Inferior parietal cortex (tissue), 1 donor: ENCODE measurements around the gene MRPL21.

Source experiments
- DNase-seq: peaks from one replicate; pipeline ENCODE4 v3.0.0-alpha.2; 2016; ENCODE audit errors: extremely low spot score

Gene MRPL21

DNA sequence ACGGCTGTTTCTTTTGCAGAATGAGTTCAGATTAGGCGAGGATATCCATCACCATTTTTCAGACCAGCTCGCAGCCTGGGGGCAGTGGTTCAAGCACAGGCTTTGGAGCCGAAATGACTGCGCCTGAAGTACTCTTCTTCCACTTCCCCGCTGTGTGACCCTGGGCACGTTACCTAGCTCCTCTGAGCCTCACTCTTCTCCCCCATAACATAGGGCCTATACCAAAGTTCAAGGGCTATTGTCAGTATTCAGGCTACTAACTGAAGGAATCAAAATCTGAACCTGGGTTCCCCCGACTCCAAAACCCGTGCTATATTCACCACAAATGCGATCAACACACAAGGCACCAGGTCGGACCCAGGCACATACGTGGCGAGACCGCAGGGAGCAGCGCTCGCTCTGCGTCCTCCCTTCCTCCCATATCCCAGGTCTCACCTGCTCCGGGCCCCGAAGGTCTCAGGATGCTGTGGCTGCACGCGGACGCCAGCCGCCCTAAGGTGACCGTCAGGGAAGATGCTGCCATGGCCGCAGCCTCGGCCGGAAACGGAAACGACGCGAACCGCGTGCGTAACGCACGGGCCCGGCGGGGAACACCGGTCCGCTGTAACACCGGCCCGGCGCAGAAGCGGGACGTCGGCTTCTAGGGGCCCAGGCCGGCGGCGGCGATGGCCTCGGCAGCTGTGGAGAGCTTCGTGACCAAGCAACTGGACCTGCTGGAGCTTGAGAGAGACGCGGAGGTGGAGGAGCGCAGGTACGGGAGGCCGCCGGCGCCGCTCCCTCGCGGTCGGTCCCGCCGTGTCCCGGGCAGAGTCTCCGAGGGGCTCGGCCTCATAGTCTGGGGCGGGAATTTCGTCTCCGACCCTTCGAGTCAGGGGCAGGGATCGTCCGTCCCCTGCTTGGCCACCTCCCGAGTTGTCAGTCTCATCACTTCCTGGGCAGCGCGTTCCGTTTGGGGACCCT, at the start of gene MRPL21, which contains the start of gene IGHMBP2:
Gene MRPL21, minus strand, starts transcription at position 545 of the 960 bp plus-strand sequence. Its CDS starts 22 bp downstream, at position 523.
Gene IGHMBP2, plus strand, starts transcription at position 604 of the 960 bp plus-strand sequence. Its CDS starts 62 bp downstream, at position 666.
- DNase-seq = peak; percentile 87

DNA sequence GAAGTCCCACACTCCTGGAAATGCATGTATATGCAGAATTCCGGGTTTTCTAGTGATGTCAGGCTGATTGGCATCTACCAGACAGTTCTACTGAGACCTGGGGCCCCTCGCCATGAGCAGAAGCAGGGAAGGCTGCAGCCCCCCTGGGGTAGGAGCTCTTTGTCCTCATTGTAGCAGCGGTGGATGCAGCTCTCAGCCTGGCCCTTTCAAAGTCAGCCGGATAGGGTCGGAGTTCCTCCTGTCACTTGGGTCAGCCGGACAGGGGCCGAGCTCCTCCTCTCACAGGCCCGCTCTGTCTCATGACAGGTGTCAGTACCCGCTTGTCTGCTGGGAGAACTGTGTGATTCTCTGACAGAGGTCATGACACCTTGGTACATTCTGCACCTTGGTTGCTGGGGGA, 47.1 kb upstream of the MRPL21 start:
- no peak for DNase-seq

GRCh38 chr11:68950270-68950669, 46.6 kb upstream of the MRPL21 start:
- DNase-seq = no peak

DNA sequence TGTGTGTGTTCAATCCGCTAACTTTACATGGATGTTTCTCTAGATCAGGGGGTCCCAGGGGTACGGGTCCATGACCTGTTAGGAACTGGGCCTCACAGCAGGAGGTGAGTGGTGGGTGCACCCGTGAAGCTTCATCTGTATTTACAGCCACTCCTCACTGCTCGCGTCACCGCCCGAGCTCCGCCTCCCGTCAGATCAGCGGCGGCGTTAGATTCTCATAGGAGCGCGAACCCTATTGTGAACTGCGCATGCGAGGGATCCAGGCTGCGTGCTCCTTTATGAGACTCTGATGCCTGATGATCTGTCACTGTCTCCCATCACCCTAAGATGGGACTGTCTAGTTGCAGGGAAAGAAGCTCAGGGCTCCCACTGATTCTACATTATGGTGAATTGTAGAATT, 45.3 kb upstream of the MRPL21 start:
- DNase-seq = no peak

- no peak for DNase-seq
Observed at GRCh38 chr11:68948496-68948895, 44.9 kb upstream of the MRPL21 start.

- DNase-seq = no peak
Observed at GRCh38 chr11:68947151-68947550, 43.5 kb upstream of the MRPL21 start.

DNA sequence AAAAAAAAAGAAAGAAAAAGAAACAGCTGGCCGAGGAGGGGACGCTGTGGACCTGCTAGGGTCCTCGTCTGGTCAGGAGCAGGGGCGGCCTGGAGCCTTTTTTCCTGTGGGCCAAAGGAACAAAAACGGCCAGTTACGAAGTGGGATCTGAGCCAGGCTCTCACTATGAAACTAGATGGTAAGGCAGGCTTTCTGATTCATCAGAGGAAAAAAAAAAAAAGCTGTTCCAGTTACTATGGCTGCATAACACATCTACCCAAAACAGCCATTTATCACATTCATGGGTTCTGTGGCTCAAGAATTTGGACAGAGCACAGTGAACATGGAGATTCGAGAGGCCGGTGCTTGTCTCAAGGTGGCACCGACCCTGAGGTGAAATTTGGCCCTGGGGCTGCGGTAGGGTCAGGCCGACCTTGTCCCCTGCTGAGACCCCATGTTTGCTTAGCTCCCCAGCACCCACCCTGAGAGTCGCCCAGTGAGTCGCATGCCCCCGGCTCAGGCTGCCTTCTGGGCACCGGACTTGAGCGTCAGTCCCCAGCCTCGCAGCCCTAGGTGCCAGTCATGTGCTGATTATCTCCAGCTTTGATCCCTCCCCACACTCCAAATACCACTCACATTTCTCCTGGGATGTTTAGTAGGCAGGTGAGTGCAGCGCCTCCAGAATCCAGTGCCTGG, 42.9 kb upstream of the MRPL21 start:
- peak; percentile 20 for DNase-seq

- DNase-seq = no peak
Observed at GRCh38 chr11:68942751-68943271, 39.2 kb upstream of the MRPL21 start.

DNA sequence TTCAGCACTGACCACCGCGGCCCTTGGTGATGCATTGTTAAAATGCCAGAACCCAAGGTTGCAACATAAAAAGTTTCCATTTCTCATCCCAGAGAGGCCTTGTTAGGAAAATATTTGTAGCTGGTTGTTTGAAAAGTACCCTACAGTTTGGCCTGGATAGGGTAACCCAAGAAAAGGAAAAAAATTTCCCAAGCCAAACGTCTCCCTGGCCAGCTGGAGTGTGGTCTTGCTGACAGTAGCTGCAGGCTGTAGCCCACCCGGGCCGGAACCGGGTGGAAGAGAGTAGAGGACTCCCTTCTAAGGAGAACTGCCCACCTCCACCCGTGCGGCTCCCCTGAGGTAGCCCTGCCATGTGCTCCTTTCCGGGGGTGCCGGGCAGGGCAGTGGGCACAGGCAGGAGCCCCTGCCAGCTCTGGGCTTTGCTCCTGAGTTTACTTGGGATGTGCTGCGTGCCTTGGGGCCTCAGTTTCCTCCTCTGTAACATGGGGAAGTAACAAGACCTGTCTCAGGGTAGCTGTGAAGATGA, 38.5 kb upstream of the MRPL21 start:
- no peak for DNase-seq

GRCh38 chr11:68941324-68942094, 37.9 kb upstream of the MRPL21 start:
- DNase-seq = no peak

DNA sequence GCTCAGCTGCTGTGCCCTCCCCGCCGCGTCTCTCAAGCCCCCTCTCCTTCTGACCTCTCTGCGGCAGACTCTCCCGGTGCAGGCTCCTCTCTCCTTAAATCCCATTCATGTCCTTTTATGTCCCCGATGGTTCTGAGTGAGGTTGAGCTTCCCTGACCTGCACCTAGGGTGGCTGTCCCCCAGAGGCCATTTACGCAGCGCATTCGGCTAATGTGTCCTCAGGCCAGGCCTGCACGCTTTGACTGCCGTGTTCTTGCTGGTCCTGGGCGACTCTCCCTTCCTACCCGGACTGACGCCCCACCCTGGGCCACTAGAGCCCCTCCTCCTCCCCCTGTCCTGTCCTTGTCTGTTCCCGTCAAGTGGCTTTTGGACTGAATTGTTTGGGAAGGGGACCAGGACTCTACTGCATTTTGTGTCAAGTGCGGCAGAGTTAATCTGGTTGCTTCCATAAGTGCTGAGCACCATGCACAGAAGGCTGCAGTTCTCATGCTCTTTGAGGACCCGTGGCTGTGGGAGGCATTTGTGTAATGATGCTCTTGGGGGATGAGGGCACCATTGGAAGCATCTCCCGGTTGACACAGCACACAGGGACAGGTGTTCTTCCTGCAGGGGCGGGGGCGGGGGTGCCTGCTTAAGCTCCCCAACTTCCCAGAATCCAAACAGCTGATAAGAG, 37.2 kb upstream of the MRPL21 start:
- no peak for DNase-seq

- no peak for DNase-seq
Observed at GRCh38 chr11:68939583-68940555, 36.2 kb upstream of the MRPL21 start.

DNA sequence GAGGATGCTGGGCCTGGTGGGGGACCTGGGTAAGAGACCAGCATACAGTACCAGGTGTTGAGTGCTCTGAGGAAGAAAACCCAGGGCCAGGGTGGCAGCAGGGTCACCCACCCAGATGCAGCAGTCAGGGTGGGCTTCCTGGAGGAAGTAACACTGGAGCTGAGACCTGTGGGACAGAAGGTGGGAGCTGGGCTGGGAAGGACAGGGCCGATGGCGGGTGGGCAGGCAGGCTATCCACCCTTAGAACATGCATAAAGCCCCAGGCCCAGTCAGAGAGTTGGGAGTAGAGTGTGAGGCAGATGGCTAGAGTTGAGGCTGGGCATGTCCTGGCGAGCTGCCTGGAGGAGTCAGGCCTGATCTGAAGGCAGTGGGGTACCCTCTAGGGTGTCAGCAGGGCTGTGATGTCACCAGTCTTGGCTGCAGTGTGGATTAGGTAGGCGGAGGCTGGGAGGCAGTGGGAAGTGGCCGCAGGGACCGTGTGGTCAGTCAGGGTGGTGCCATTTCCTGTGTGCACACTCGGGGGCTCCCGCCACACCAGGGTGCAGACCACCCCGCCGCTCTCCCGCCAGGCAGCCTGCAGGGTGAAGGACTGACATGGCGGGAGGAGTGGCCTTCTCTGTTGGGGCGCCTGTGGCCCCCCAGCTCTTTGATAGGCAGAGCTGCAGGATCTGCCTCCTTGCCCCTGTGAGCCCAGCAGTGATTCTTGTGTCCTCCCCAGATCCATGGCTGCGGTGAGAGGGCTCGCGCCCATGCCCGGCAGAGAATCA, 35.4 kb upstream of the MRPL21 start:
- no peak for DNase-seq

DNA sequence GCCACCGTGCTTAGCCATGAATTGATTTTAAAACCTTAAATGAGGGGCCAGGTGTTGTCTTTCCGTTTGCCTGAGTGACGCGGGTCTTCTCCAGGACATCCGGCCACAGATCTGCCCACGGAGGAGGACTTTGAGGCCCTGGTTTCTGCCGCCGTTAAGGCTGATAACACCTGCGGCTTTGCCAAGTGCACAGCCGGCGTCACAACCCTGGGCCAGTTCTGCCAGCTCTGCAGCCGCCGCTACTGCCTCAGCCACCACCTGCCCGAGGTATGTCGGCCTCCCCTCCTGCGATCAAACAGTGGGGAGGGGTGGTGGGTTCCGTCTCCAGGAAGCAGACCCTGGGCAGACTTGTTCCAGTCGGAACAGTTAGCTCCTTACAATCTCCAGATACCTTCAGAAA, 34.5 kb upstream of the MRPL21 start:
- no peak for DNase-seq

DNA sequence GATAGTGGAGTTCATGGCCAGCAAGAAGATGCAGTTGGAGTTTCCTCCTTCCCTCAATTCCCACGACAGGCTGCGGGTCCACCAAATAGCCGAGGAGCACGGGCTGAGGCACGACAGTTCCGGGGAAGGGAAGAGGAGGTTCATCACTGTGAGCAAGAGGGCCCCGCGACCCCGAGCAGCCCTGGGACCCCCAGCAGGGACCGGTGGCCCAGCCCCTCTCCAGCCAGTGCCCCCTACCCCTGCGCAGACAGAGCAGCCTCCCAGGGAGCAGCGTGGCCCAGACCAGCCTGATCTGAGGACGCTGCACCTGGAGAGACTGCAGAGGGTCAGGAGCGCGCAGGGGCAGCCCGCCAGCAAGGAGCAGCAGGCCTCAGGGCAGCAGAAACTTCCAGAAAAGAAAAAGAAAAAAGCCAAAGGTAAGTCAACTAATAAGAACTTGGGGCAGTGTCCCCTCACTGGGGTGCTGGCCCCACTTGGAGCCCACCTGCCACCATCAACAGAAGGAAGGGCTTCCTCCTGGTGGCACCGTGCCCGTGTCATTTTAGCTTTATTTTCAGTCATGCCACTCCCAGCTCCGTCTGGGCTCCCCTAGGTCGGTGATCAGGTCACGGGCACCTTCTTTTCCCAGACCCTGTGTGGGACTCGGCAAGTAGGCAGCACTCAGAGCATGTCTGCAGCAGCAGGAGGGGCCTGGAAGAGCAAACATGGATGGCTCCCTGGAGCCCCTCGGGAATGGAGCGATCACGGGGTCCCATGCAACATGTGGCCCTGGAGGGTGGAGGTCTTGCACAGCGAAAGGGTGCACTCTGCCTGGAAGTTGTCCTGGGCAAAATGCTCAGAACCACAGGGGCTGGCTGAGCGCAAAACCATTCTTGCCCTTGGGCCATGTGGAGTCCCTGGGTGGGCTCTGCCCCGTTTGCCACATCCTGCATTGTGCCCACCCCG, 33.3 kb upstream of the MRPL21 start:
- no peak for DNase-seq

- DNase-seq = no peak
Observed at GRCh38 chr11:68936358-68936636, 32.7 kb upstream of the MRPL21 start.

DNA sequence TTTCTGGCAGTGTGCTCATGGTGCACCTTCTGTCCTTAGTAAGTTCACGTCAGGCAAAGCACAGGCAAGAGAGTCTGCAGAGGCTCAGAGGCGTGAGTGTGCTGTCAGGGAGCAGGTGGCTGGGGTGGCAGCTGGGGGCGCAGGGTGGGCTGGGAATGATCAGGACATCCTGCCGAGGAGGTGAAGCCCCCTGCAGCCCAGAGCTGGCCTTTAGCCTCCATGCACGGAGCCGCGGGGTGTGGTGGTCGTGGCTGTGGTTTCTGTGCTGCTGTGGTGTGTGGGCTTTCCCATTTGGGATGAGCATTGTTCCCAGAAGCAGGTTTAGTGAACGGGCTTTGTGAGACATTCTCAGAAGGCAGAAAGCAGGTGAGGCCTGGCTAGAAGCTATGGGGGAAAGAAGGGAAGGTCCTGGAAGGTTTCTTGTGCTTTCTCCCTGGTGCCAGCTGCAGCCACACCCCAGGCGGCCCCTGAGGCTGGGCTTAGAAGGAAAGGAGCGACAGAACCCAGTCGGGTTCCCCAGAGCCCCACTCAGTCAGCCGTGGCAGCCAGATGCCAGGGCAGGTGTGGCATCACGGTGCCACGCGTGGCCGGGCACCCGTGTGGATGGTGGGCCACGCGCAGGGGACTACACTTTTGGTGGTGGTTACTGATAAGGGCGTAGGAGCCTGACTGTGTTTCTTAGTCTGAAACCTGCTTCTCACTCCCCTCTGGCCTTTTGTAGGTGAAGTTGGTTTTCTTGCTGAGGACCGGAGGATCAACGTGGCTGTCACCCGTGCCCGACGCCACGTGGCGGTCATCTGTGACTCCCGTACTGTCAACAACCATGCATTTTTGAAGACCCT, 32.1 kb upstream of the MRPL21 start:
- DNase-seq = no peak
